Panc1 (cell line): ENCODE results near the gene BICD1. TPM values are rescaled to one million over a fixed set of nuclear protein-coding genes. Genes with fewer than 3 reads are reported as not detected.

Experiments used
- ATAC-seq: fragments of 200-7000 bp; cut with Tn5 transposase; 2 replicates; pipeline ENCODE4 v1.9.1; 2020; ENCODE audit warnings: mild to moderate bottlenecking, moderate library complexity
- BruUV-seq: library from RNA; stranded (reverse); fragments of 400-500 nt; replicated peaks from 2 replicates; lab custom pipeline; 2021; lab: Mats Ljungman, UMichigan
- CTCF ChIA-PET: fragments of 300-600 bp; sonication (Branson Sonifier 250); formaldehyde crosslinking; loops from one replicate; lab custom pipeline; 2022; ENCODE audit warnings: antibody characterized with exemption; lab: Charles Lee
- POLR2A ChIA-PET: fragments of 300-600 bp; sonication (Branson Sonifier 250); formaldehyde crosslinking; loops from one replicate; lab custom pipeline; 2022; ENCODE audit warnings: antibody characterized with exemption; lab: Charles Lee
- DNase-seq: peaks from one replicate; pipeline ENCODE4 v3.0.0-alpha.2; 2010; ENCODE audit warnings: low read depth, low spot score
- H3K27ac ChIP-seq: 2 replicates; pipeline ENCODE4 v1.5.1; 2011; ENCODE audit warnings: mild to moderate bottlenecking, low read length, inconsistent platforms
- H3K27me3 ChIP-seq: fragments of 200-500 bp; sonication (Bioruptor generic); 2 replicates; pipeline ENCODE4 v1.6.0; 2014; ENCODE audit warnings: low read length, inconsistent platforms; ENCODE audit not compliant: control insufficient read depth, insufficient read depth
- H3K36me3 ChIP-seq: fragments of 200-500 bp; sonication (Bioruptor generic); 2 replicates; pipeline ENCODE4 v1.5.1; 2014; ENCODE audit warnings: inconsistent platforms, mild to moderate bottlenecking, low read length, moderate library complexity; ENCODE audit not compliant: control insufficient read depth, insufficient read depth
- H3K4me1 ChIP-seq: 2 replicates; pipeline ENCODE4 v1.5.1; 2011; ENCODE audit warnings: inconsistent platforms, mild to moderate bottlenecking, low read length, moderate library complexity; ENCODE audit not compliant: control insufficient read depth, insufficient read depth
- H3K4me3 ChIP-seq, 2 experiments: 2 replicates each; pipeline ENCODE4 v1.5.1; 2011 to 2012; ENCODE audit warnings: low read depth in 2 of 2, low read length in 2 of 2, mild to moderate bottlenecking in 2 of 2, inconsistent platforms in 1 of 2, moderate library complexity in 1 of 2
- H3K9me3 ChIP-seq: fragments of 200-500 bp; sonication (Bioruptor generic); 2 replicates; pipeline ENCODE4 v1.5.1; 2014; ENCODE audit warnings: low read depth, mild to moderate bottlenecking, inconsistent platforms, low read length, moderate library complexity; ENCODE audit not compliant: control insufficient read depth, insufficient read depth
- CTCF ChIP-seq: fragments of 450-650 bp; IDR thresholded peaks from 2 replicates; pipeline ENCODE4 v1.5.1; 2017; ENCODE audit warnings: mild to moderate bottlenecking
- POLR2AphosphoS5 ChIP-seq: IDR thresholded peaks from 2 replicates; pipeline ENCODE4 v1.6.1; 2012; ENCODE audit warnings: mild to moderate bottlenecking, low read depth, low read length, moderate library complexity
- SIN3A ChIP-seq: IDR thresholded peaks from 2 replicates; pipeline ENCODE4 v1.6.1; 2012; ENCODE audit warnings: low read depth, mild to moderate bottlenecking, low read length, moderate library complexity, borderline replicate concordance; ENCODE audit not compliant: insufficient read depth
- TCF7L2 ChIP-seq: IDR thresholded peaks from 2 replicates; pipeline ENCODE4 v1.6.1; 2011; ENCODE audit warnings: mild to moderate bottlenecking, low read depth, low read length, inconsistent platforms
- in situ Hi-C: cut with HindIII; loops from 2 replicates; pipeline ENCODE4 v1.10.0; 2016; ENCODE audit warnings: low sequenced_read_pairs, low pct_unique_long_range_greater_than_20kb
- intact Hi-C: fragments of 100-400 bp; cut with micrococcal nuclease; formaldehyde crosslinking; loops from one replicate; pipeline ENCODE4 v1.10.0; 2022; ENCODE audit not compliant: unreplicated experiment
- total RNA-seq: library from RNA; stranded (reverse); gene quantifications from one replicate; pipeline ENCODE4 v1.2.1, GENCODE V29; 2021; ENCODE audit not compliant: unreplicated experiment
- TF ChIP-seq, protein P1 (sequence below), 2 experiments: IDR thresholded peaks; 2 replicates each; pipeline ENCODE4 v1.6.1; 2011 to 2012; ENCODE audit warnings: low read depth in 2 of 2, control low read depth in 1 of 2, low read length in 1 of 2, mild to moderate bottlenecking in 1 of 2, moderate library complexity in 1 of 2; ENCODE audit not compliant: insufficient read depth in 1 of 2

The BICD1 gene
- total RNA-seq, 1 experiment from 2014 or later = 40.0 TPM

GRCh38 chr12:32296567-32296966, 189.9 kb downstream of the BICD1 start:
- no TSS peak for BruUV-seq

GRCh38 chr12:32298917-32299316, 192.3 kb downstream of the BICD1 start:
- no peak for DNase-seq
- Histone ChIP-seq H3K27ac (no peak overlapping the region), H3K4me3 (no peak overlapping the region), H3K4me1 (peaks cover 3% of the 10 kb centered on the region; the same call in 1 of the 2 replicates), H3K36me3 (no peaks in the 10 kb centered on the region), H3K27me3 (no peaks in the 10 kb centered on the region), H3K9me3 (no peaks in the 10 kb centered on the region)
- POLR2A ChIA-PET = interaction anchor here (0.6 kb wide), 1 partner anchor 238 kb away, joined by 4 read pairs; no protein-coding TSS in a partner anchor
- no peak for ATAC-seq
- intact Hi-C loops (no loop called here), in situ Hi-C loops (no loop called here)
- TF ChIP-seq SIN3A = no peak
- TF ChIP-seq, protein P1, sequence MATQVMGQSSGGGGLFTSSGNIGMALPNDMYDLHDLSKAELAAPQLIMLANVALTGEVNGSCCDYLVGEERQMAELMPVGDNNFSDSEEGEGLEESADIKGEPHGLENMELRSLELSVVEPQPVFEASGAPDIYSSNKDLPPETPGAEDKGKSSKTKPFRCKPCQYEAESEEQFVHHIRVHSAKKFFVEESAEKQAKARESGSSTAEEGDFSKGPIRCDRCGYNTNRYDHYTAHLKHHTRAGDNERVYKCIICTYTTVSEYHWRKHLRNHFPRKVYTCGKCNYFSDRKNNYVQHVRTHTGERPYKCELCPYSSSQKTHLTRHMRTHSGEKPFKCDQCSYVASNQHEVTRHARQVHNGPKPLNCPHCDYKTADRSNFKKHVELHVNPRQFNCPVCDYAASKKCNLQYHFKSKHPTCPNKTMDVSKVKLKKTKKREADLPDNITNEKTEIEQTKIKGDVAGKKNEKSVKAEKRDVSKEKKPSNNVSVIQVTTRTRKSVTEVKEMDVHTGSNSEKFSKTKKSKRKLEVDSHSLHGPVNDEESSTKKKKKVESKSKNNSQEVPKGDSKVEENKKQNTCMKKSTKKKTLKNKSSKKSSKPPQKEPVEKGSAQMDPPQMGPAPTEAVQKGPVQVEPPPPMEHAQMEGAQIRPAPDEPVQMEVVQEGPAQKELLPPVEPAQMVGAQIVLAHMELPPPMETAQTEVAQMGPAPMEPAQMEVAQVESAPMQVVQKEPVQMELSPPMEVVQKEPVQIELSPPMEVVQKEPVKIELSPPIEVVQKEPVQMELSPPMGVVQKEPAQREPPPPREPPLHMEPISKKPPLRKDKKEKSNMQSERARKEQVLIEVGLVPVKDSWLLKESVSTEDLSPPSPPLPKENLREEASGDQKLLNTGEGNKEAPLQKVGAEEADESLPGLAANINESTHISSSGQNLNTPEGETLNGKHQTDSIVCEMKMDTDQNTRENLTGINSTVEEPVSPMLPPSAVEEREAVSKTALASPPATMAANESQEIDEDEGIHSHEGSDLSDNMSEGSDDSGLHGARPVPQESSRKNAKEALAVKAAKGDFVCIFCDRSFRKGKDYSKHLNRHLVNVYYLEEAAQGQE (IDR thresholded peaks at IDR 0.05; ENCODE audit: insufficient read depth in 1 of 2, low read depth in 2 of 2, low read length in 1 of 2) = no peak
- TF ChIP-seq CTCF = no peak
- TF ChIP-seq POLR2AphosphoS5 = no peak
- no peak for TF ChIP-seq TCF7L2
- CTCF ChIA-PET = no interaction called here
- no TSS peak for BruUV-seq

More at GRCh38 chr12:32296567-32296966, 189.9 kb downstream of the BICD1 start:
- no peak for DNase-seq
- no peak overlapping the region for H3K4me3 ChIP-seq
- ChIA-PET POLR2A (no interaction called here), CTCF (no interaction called here)
- in situ Hi-C loops = no loop called here
- H3K4me1 ChIP-seq = peaks cover 3% of the 10 kb centered on the region; the same call in 1 of the 2 replicates
- no peaks in the 10 kb centered on the region for H3K9me3 ChIP-seq
- intact Hi-C loops = no loop called here
- ATAC-seq = no peak
- no peaks in the 10 kb centered on the region for H3K27me3 ChIP-seq
- no peaks in the 10 kb centered on the region for H3K36me3 ChIP-seq
- no peak for TF ChIP-seq CTCF
- TF ChIP-seq SIN3A = no peak
- no peak for TF ChIP-seq TCF7L2
- TF ChIP-seq, protein P1 (IDR thresholded peaks at IDR 0.05; ENCODE audit: insufficient read depth in 1 of 2, low read depth in 2 of 2, low read length in 1 of 2) = no peak
- no peak for TF ChIP-seq POLR2AphosphoS5
- H3K27ac ChIP-seq = no peak overlapping the region
